Measurements from ENCODE around the gene DMRTC2. TPM values are rescaled to one million over a fixed set of nuclear protein-coding genes. Genes with fewer than 3 reads are reported as not detected.

Gene DMRTC2
- total RNA-seq, 2 donors from 2014 or later, result 9.6 TPM; not detected in 1

Small RNA genes within 50 kb of the gene (microRNA-seq; reads per million reads assigned to microRNA genes)
- not detected for gene MIR6797

Small RNA genes within 50 kb of the gene (small RNA-seq; reads per million reads assigned to genes)
- gene MIR6797, result 0 reads per million in 2 donors

Other genes with a start within 250 kb of the DMRTC2 start
- 1 to 10 TPM in 1 of 2 donors, under 1 TPM in 1; 0.59 to 1.0 TPM for gene CEACAM4, start 218.0 kb upstream of the DMRTC2 start, total RNA-seq
- gene CEACAM7, start 156.8 kb upstream of the DMRTC2 start, total RNA-seq, result not detected
- 1 to 10 TPM in 1 of 2 donors, under 1 TPM in 1; 0.32 to 3.4 TPM for gene CEACAM5, start 136.4 kb upstream of the DMRTC2 start, total RNA-seq
- 1 to 10 TPM; 2.5 to 6.3 TPM for gene CEACAM6, start 89.5 kb upstream of the DMRTC2 start, total RNA-seq
- gene CEACAM3, start 48.5 kb upstream of the DMRTC2 start, total RNA-seq, result under 1 TPM in 1 of 2 donors, not detected in 1; 0.59 TPM
- gene LYPD4, start 359 bp upstream of the DMRTC2 start, total RNA-seq, result 1 to 10 TPM in 1 of 2 donors, not detected in 1; 6.6 TPM
- gene RPS19, start 15.2 kb downstream of the DMRTC2 start, total RNA-seq, result 1,000 to 10,000 TPM; 1,179 to 1,248 TPM
- gene CD79A, start 32.2 kb downstream of the DMRTC2 start, total RNA-seq, result under 1 TPM in 1 of 2 donors, not detected in 1; 0.59 TPM
- 10 to 100 TPM; 57.1 to 65.6 TPM for gene ARHGEF1, start 38.1 kb downstream of the DMRTC2 start, total RNA-seq
- gene ERFL, start 83.4 kb downstream of the DMRTC2 start, total RNA-seq, result 1 to 10 TPM in 1 of 2 donors, under 1 TPM in 1; 0.36 to 1.9 TPM
- 100 to 1,000 TPM; 153 to 168 TPM for gene RABAC1, start 114.3 kb downstream of the DMRTC2 start, total RNA-seq
- gene ATP1A3, start 149.2 kb downstream of the DMRTC2 start, total RNA-seq, result 1 to 10 TPM in 1 of 2 donors, under 1 TPM in 1; 0.27 to 3.7 TPM
- gene GRIK5, start 225.2 kb downstream of the DMRTC2 start, total RNA-seq, result 10 to 100 TPM in 1 of 2 donors, 1 to 10 TPM in 1; 1.3 to 25.2 TPM
- 10 to 100 TPM; 24.4 to 44.1 TPM for gene ZNF574, start 231.1 kb downstream of the DMRTC2 start, total RNA-seq